SK-N-SH (cell line): ENCODE results near the gene AFAP1L1. TPM values are rescaled to one million over a fixed set of nuclear protein-coding genes. Genes with fewer than 3 reads are reported as not detected.

Experiments used
- CTCF ChIA-PET: fragments of 300-600, 350-600 bp; formaldehyde crosslinking; extraction: SDS; loops from one replicate; lab custom pipeline; 2021; lab: Yijun Ruan, JAX
- POLR2A ChIA-PET: fragments of 350-600 bp; sonication (Branson Sonifier 250); formaldehyde crosslinking; extraction: SDS; loops from one replicate; lab custom pipeline; 2020; ENCODE audit warnings: antibody characterized with exemption, inconsistent platforms; lab: Yijun Ruan, JAX
- DNase-seq: peaks from one replicate; pipeline ENCODE4 v3.0.0; 2012
- H2AFZ ChIP-seq: fragments of 200-600 bp; sonication (generic); 2 replicates; pipeline ENCODE4 v1.8.1; 2016; ENCODE audit warnings: antibody characterized with exemption, mild to moderate bottlenecking, low read depth
- H3F3A ChIP-seq: fragments of 200-600 bp; sonication (generic); replicated peaks from 2 replicates; pipeline ENCODE3; 2016; ENCODE audit warnings: antibody characterized with exemption, mild to moderate bottlenecking; ENCODE audit not compliant: insufficient read depth
- H3K27ac ChIP-seq, 2 experiments: fragments of 200-500 bp in 1 of 2; fragments of 200-600 bp in 1 of 2; sonication (Bioruptor generic) in 1 of 2; sonication (generic), shearing (Covaris generic) in 1 of 2; 2 replicates each; pipeline versions ENCODE4 v1.5.1 to v1.6.1; 2014 to 2016; ENCODE audit warnings: low read depth in 2 of 2, inconsistent platforms in 1 of 2, low read length in 1 of 2, mild to moderate bottlenecking in 1 of 2, mixed read lengths in 1 of 2
- H3K27me3 ChIP-seq: fragments of 200-600 bp; sonication (generic), shearing (Covaris generic); 2 replicates; pipeline ENCODE4 v1.6.1; 2016; ENCODE audit warnings: mixed run types; ENCODE audit not compliant: insufficient read depth
- H3K36me3 ChIP-seq, 2 experiments: fragments of 200-500 bp in 1 of 2; fragments of 200-600 bp in 1 of 2; sonication (Bioruptor generic) in 1 of 2; sonication (generic) in 1 of 2; replicated peaks in 1 of 2; 2 replicates each; pipeline versions ENCODE3 to v1.5.1; 2014 to 2016; ENCODE audit warnings: low read length in 1 of 2, mild to moderate bottlenecking in 1 of 2; ENCODE audit not compliant: insufficient read depth in 2 of 2, control insufficient read depth in 1 of 2
- H3K4me1 ChIP-seq, 2 experiments: fragments of 200-500 bp in 1 of 2; fragments of 200-600 bp in 1 of 2; sonication (Bioruptor generic) in 1 of 2; sonication (generic), shearing (Covaris generic) in 1 of 2; 2 replicates each; pipeline versions ENCODE4 v1.5.1 to v1.6.1; 2014 to 2016; ENCODE audit warnings: low read depth in 1 of 2, low read length in 1 of 2, mixed run types in 1 of 2; ENCODE audit not compliant: insufficient read depth in 2 of 2, control insufficient read depth in 1 of 2
- H3K4me2 ChIP-seq: fragments of 200-600 bp; sonication (generic), shearing (Covaris generic); 2 replicates; pipeline ENCODE4 v1.6.1; 2017; ENCODE audit warnings: mixed run types
- H3K4me3 ChIP-seq, 2 experiments: fragments of 200-500 bp in 1 of 2; fragments of 200-600 bp in 1 of 2; sonication (Bioruptor generic) in 1 of 2; sonication (generic), shearing (Covaris generic) in 1 of 2; 2 replicates each; pipeline versions ENCODE4 v1.5.1 to v1.8.1; 2014 to 2016; ENCODE audit warnings: low read depth in 2 of 2, inconsistent platforms in 1 of 2, low read length in 1 of 2, mild to moderate bottlenecking in 1 of 2, mixed read lengths in 1 of 2, moderate library complexity in 1 of 2
- H3K79me2 ChIP-seq: fragments of 200-600 bp; sonication (generic); 2 replicates; pipeline ENCODE4 v1.8.1; 2017; ENCODE audit warnings: mild to moderate bottlenecking; ENCODE audit not compliant: insufficient read depth
- H3K9ac ChIP-seq: fragments of 200-600 bp; sonication (generic); 2 replicates; pipeline ENCODE4 v1.6.1; 2017; ENCODE audit warnings: mixed run types
- H3K9me2 ChIP-seq: fragments of 200-600 bp; sonication (generic); 2 replicates; pipeline ENCODE4 v1.6.1; 2017; ENCODE audit warnings: mixed run types
- H3K9me3 ChIP-seq: fragments of 200-600 bp; sonication (generic); 2 replicates; pipeline ENCODE4 v1.6.1; 2017; ENCODE audit warnings: mixed run types, mild to moderate bottlenecking, moderate library complexity
- H4K20me1 ChIP-seq: fragments of 200-600 bp; sonication (generic); 2 replicates; pipeline ENCODE4 v1.6.1; 2017; ENCODE audit warnings: mild to moderate bottlenecking, mixed run types; ENCODE audit not compliant: insufficient read depth
- CHD2 ChIP-seq: fragments of 150-350 bp; IDR thresholded peaks from 2 replicates; pipeline ENCODE4 v1.6.1; 2018; ENCODE audit warnings: low read length; ENCODE audit not compliant: partially characterized antibody
- EP300 ChIP-seq, 2 experiments: IDR thresholded peaks; 2 replicates each; pipeline versions ENCODE4 v1.4.0 to v1.6.1; 2012; ENCODE audit warnings: borderline replicate concordance in 1 of 2, low read depth in 1 of 2, low read length in 1 of 2
- FOSL2 ChIP-seq: IDR thresholded peaks from 2 replicates; pipeline ENCODE4 v1.4.0; 2012; ENCODE audit warnings: low read depth, mild to moderate bottlenecking, moderate library complexity, borderline replicate concordance
- GATA2 ChIP-seq: sonication (generic); formaldehyde crosslinking; IDR thresholded peaks from 2 replicates; pipeline ENCODE4 v1.5.0; 2020; ENCODE audit warnings: mild to moderate bottlenecking, missing genetic modification reagents
- JUND ChIP-seq: IDR thresholded peaks from 2 replicates; pipeline ENCODE4 v1.4.0; 2012
- POLR2AphosphoS5 ChIP-seq: IDR thresholded peaks from 2 replicates; pipeline ENCODE4 v1.6.1; 2012; ENCODE audit warnings: low read depth, low read length
- RAD21 ChIP-seq: IDR thresholded peaks from 2 replicates; pipeline ENCODE4 v1.6.1; 2012; ENCODE audit warnings: mild to moderate bottlenecking, low read length
- RFX5 ChIP-seq: IDR thresholded peaks from 2 replicates; pipeline ENCODE4 v1.6.1; 2012; ENCODE audit warnings: mild to moderate bottlenecking, improper control_type of control experiment, low read length
- SMC3 ChIP-seq: IDR thresholded peaks from 2 replicates; pipeline ENCODE4 v1.6.1; 2012; ENCODE audit warnings: low read depth, low read length, improper control_type of control experiment
- TEAD4 ChIP-seq: IDR thresholded peaks from 2 replicates; pipeline ENCODE4 v1.4.0; 2012; ENCODE audit warnings: mild to moderate bottlenecking, borderline replicate concordance; ENCODE audit not compliant: insufficient read depth
- polyA plus RNA-seq, 3 experiments: library from polyadenylated mRNA; depleted of rRNA; stranded (reverse); fragments of >200 nt; gene quantifications; 2 replicates each; pipeline ENCODE4 v1.2.3, GENCODE V29; 2012
- TF ChIP-seq, protein P1 (sequence below): IDR thresholded peaks from 2 replicates; pipeline ENCODE4 v1.6.1; 2012; ENCODE audit warnings: mild to moderate bottlenecking, low read depth, low read length, moderate library complexity
- TF ChIP-seq, protein P2 (sequence below): fragments of 200-600 bp; sonication (generic); IDR thresholded peaks from 2 replicates; pipeline ENCODE4 v1.6.1; 2017; ENCODE audit warnings: antibody characterized with exemption, mild to moderate bottlenecking, moderate library complexity
- TF ChIP-seq, protein P3 (sequence below): IDR thresholded peaks from 2 replicates; pipeline ENCODE4; 2012

The AFAP1L1 gene
- polyA plus RNA-seq, 1 of the 3 experiments (the other 2 are of a cell fraction), result 0.82 TPM

DNA sequence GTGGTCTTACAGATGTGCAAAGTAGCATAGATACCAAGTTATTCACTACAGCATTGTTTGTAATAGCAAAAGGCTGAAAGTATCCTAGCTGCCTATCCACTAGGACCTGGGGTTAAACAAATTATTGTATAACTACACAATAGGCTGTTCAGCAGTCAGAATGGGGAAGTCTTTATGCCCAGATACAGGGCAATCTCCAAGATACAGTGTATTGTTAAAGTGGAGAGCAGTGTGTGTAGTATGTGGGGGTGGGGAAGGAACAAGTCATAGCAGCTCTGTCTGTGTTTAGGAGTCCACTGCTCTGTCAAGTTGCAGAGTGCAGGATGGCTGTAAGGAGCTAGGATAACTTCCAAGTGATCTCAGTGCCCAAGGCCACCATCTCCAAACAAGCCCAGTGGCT, 91.7 kb downstream of the AFAP1L1 start:
- TF ChIP-seq RAD21 (no peak), POLR2AphosphoS5 (no peak), TEAD4 (no peak), GATA2 (CRISPR knock-in tag) (no peak), RFX5 (no peak), JUND (no peak), FOSL2 (no peak), SMC3 (no peak), EP300 (IDR thresholded peaks at IDR 0.05; ENCODE audit: borderline replicate concordance in 1 of 2, low read depth in 1 of 2, low read length in 1 of 2) (no peak), CHD2 (no peak)
- TF ChIP-seq, protein P1, sequence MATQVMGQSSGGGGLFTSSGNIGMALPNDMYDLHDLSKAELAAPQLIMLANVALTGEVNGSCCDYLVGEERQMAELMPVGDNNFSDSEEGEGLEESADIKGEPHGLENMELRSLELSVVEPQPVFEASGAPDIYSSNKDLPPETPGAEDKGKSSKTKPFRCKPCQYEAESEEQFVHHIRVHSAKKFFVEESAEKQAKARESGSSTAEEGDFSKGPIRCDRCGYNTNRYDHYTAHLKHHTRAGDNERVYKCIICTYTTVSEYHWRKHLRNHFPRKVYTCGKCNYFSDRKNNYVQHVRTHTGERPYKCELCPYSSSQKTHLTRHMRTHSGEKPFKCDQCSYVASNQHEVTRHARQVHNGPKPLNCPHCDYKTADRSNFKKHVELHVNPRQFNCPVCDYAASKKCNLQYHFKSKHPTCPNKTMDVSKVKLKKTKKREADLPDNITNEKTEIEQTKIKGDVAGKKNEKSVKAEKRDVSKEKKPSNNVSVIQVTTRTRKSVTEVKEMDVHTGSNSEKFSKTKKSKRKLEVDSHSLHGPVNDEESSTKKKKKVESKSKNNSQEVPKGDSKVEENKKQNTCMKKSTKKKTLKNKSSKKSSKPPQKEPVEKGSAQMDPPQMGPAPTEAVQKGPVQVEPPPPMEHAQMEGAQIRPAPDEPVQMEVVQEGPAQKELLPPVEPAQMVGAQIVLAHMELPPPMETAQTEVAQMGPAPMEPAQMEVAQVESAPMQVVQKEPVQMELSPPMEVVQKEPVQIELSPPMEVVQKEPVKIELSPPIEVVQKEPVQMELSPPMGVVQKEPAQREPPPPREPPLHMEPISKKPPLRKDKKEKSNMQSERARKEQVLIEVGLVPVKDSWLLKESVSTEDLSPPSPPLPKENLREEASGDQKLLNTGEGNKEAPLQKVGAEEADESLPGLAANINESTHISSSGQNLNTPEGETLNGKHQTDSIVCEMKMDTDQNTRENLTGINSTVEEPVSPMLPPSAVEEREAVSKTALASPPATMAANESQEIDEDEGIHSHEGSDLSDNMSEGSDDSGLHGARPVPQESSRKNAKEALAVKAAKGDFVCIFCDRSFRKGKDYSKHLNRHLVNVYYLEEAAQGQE, result no peak
- TF ChIP-seq, protein P2, sequence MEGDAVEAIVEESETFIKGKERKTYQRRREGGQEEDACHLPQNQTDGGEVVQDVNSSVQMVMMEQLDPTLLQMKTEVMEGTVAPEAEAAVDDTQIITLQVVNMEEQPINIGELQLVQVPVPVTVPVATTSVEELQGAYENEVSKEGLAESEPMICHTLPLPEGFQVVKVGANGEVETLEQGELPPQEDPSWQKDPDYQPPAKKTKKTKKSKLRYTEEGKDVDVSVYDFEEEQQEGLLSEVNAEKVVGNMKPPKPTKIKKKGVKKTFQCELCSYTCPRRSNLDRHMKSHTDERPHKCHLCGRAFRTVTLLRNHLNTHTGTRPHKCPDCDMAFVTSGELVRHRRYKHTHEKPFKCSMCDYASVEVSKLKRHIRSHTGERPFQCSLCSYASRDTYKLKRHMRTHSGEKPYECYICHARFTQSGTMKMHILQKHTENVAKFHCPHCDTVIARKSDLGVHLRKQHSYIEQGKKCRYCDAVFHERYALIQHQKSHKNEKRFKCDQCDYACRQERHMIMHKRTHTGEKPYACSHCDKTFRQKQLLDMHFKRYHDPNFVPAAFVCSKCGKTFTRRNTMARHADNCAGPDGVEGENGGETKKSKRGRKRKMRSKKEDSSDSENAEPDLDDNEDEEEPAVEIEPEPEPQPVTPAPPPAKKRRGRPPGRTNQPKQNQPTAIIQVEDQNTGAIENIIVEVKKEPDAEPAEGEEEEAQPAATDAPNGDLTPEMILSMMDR, result no peak
- TF ChIP-seq, protein P3, sequence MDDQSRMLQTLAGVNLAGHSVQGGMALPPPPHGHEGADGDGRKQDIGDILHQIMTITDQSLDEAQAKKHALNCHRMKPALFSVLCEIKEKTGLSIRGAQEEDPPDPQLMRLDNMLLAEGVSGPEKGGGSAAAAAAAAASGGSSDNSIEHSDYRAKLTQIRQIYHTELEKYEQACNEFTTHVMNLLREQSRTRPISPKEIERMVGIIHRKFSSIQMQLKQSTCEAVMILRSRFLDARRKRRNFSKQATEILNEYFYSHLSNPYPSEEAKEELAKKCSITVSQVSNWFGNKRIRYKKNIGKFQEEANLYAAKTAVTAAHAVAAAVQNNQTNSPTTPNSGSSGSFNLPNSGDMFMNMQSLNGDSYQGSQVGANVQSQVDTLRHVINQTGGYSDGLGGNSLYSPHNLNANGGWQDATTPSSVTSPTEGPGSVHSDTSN, result no peak
- CTCF ChIA-PET, result interaction anchor here (1.2 to 41.4 kb wide), 4 partner anchors 8 to 60 kb away, joined by 3 to 1751 read pairs (median 78); no protein-coding TSS in a partner anchor
- POLR2A ChIA-PET, result interaction anchor here (1.2 kb wide), 1 partner anchor 65 kb away, joined by 5 read pairs; no protein-coding TSS in a partner anchor

More for the DNA sequence above, 91.7 kb downstream of the AFAP1L1 start:
- no peaks in the 10 kb centered on the region for H3K9me3 ChIP-seq
- no peaks in the 10 kb centered on the region for H4K20me1 ChIP-seq
- no peak overlapping the region for H3K9ac ChIP-seq
- DNase-seq, result no peak
- H3K4me3 ChIP-seq, result no peak overlapping the region
- H2AFZ ChIP-seq, result no peak overlapping the region
- H3K79me2 ChIP-seq, result no peaks in the 10 kb centered on the region
- no peaks in the 10 kb centered on the region for H3K36me3 ChIP-seq
- H3K4me1 ChIP-seq, result peaks cover 0 to 16% of the 10 kb centered on the region in 2 experiments; a peak in 1 of 4 replicates
- H3K27ac ChIP-seq, result no peak overlapping the region
- no peaks in the 10 kb centered on the region for H3F3A ChIP-seq
- no peak overlapping the region for H3K4me2 ChIP-seq
- H3K27me3 ChIP-seq, result no peaks in the 10 kb centered on the region
- H3K9me2 ChIP-seq, result no peaks in the 10 kb centered on the region
